Urinary bladder (tissue), 4 donors: ENCODE measurements around the gene NFIC. TPM values are rescaled to one million over a fixed set of nuclear protein-coding genes. Genes with fewer than 3 reads are reported as not detected.
"Not testable (repeated sequence)": the region's sequence is repeated elsewhere in the genome, so short reads cannot be mapped to it uniquely, and the experiment has no call there.

Experiments used
- DNase-seq: peaks from one replicate; pipeline ENCODE4 v3.0.0-alpha.2; 2015; ENCODE audit errors: extremely low spot score
- H3K27ac ChIP-seq: one replicate; pipeline ENCODE4 v1.5.1; 2013; ENCODE audit warnings: low read depth, mild to moderate bottlenecking, moderate library complexity
- H3K36me3 ChIP-seq: one replicate; pipeline ENCODE4 v1.6.1; 2013; ENCODE audit warnings: mild to moderate bottlenecking, moderate library complexity; ENCODE audit not compliant: insufficient read depth
- H3K4me1 ChIP-seq: one replicate; pipeline ENCODE4 v1.6.1; 2013; ENCODE audit warnings: mild to moderate bottlenecking, moderate library complexity; ENCODE audit not compliant: insufficient read depth
- H3K4me3 ChIP-seq: one replicate; pipeline ENCODE4 v1.5.1; 2013; ENCODE audit warnings: low read depth, low read length
- WGBS: extraction: QIAGEN DNeasy Blood & Tissue Kit; methylation state at CpG from one replicate; pipeline ENCODE4 v1.1.7; 2013; 5-methylcytosine and 5-hydroxymethylcytosine counted together
- polyA plus RNA-seq: library from polyadenylated mRNA; stranded (reverse); fragments of 200-250 nt; gene quantifications from one replicate; pipeline ENCODE4 v1.2.3, GENCODE V29; 2013
- total RNA-seq: library from RNA; depleted of rRNA; stranded (reverse); fragments of >200 nt; gene quantifications from one replicate; pipeline ENCODE4 v1.2.3, GENCODE V29; 2014
- donor health status: healthy with polysubstance abuse.
- donor health status: healthy.

The NFIC gene
- total and polyA plus RNA-seq, 2 donors: 26.4 to 112 TPM

- DNase-seq: no peak
- H3K4me1 ChIP-seq: no peaks in the 10 kb centered on the region
- H3K27ac ChIP-seq: peak overlapping the region; percentile 88
- peak overlapping the region; percentile 7 for H3K4me3 ChIP-seq
- no peaks in the 10 kb centered on the region for H3K36me3 ChIP-seq
- 35% methylated on average over 31 of the region's 31 CpGs for WGBS
Observed at GRCh38 chr19:3398114-3398899, 31.9 kb downstream of the NFIC start.

- H3K27ac ChIP-seq: peak overlapping the region; percentile 88
- no peak overlapping the region for H3K4me3 ChIP-seq
- DNase-seq: no peak
- WGBS: 42% methylated on average over 10 of the region's 10 CpGs
- no peaks in the 10 kb centered on the region for H3K36me3 ChIP-seq
- no peaks in the 10 kb centered on the region for H3K4me1 ChIP-seq
Observed at GRCh38 chr19:3398900-3399278, 32.5 kb downstream of the NFIC start.

GRCh38 chr19:3399311-3399710, 32.9 kb downstream of the NFIC start:
- WGBS: 74% methylated on average over 7 of the region's 7 CpGs
- H3K36me3 ChIP-seq, DNase-seq, H3K4me1 ChIP-seq, H3K4me3 ChIP-seq: not testable (repeated sequence)
- H3K27ac ChIP-seq: peak overlapping the region; percentile 88

GRCh38 chr19:3401004-3401768, 34.8 kb downstream of the NFIC start:
- DNase-seq: no peak
- WGBS: 89% methylated on average over 18 of the region's 18 CpGs
- Histone ChIP-seq H3K27ac (no peak overlapping the region), H3K4me1 (no peaks in the 10 kb centered on the region), H3K36me3 (no peaks in the 10 kb centered on the region), H3K4me3 (no peak overlapping the region)

GRCh38 chr19:3402631-3403443, 36.5 kb downstream of the NFIC start:
- Histone ChIP-seq H3K27ac (peak overlapping the region; percentile 99), H3K36me3 (no peaks in the 10 kb centered on the region), H3K4me3 (no peak overlapping the region), H3K4me1 (no peaks in the 10 kb centered on the region)
- 85% methylated on average over 10 of the region's 10 CpGs for WGBS
- DNase-seq: no peak

GRCh38 chr19:3403489-3404323, 37.3 kb downstream of the NFIC start:
- peak; percentile 49 for DNase-seq
- H3K27ac ChIP-seq: peak overlapping the region; percentile 99
- no peaks in the 10 kb centered on the region for H3K36me3 ChIP-seq
- H3K4me1 ChIP-seq: no peaks in the 10 kb centered on the region
- no peak overlapping the region for H3K4me3 ChIP-seq
- WGBS: 9% methylated on average over 49 of the region's 49 CpGs

GRCh38 chr19:3404324-3405260, 38.2 kb downstream of the NFIC start:
- peak overlapping the region; percentile 3 for H3K4me3 ChIP-seq
- no peak for DNase-seq
- H3K27ac ChIP-seq: peak overlapping the region; percentile 99
- H3K36me3 ChIP-seq: no peaks in the 10 kb centered on the region
- H3K4me1 ChIP-seq: no peaks in the 10 kb centered on the region
- WGBS: 13% methylated on average over 62 of the region's 62 CpGs

- Histone ChIP-seq H3K4me3 (peak overlapping the region; percentile 3), H3K27ac (peak overlapping the region; percentile 99), H3K36me3 (no peaks in the 10 kb centered on the region), H3K4me1 (no peaks in the 10 kb centered on the region)
- DNase-seq: no peak
- 57% methylated on average over 6 of the region's 6 CpGs for WGBS
Observed at GRCh38 chr19:3405261-3405653, 38.9 kb downstream of the NFIC start.

GRCh38 chr19:3406571-3407111, 40.3 kb downstream of the NFIC start:
- Histone ChIP-seq H3K36me3 (no peaks in the 10 kb centered on the region), H3K27ac (peak overlapping the region; percentile 4), H3K4me3 (no peak overlapping the region), H3K4me1 (no peaks in the 10 kb centered on the region)
- WGBS: 75% methylated on average over 15 of the region's 15 CpGs
- DNase-seq: no peak

GRCh38 chr19:3407556-3408516, 41.5 kb downstream of the NFIC start:
- 26% methylated on average over 27 of the region's 27 CpGs for WGBS
- peak overlapping the region; percentile 56 for H3K27ac ChIP-seq
- no peak for DNase-seq
- H3K36me3 ChIP-seq: no peaks in the 10 kb centered on the region
- no peaks in the 10 kb centered on the region for H3K4me1 ChIP-seq
- no peak overlapping the region for H3K4me3 ChIP-seq

GRCh38 chr19:3408996-3409345, 42.6 kb downstream of the NFIC start:
- Histone ChIP-seq H3K4me1 (no peaks in the 10 kb centered on the region), H3K36me3 (no peaks in the 10 kb centered on the region), H3K4me3 (no peak overlapping the region), H3K27ac (peak overlapping the region; percentile 61)
- 79% methylated on average over 11 of the region's 11 CpGs for WGBS
- DNase-seq: no peak
